CD4-positive, alpha-beta T cell treated with Interleukin-1 beta for 1 hour (primary cell): ENCODE data around the gene BATF.

Experiments
- DNase-seq, 2 donors: peaks; one replicate each; pipeline ENCODE4 v3.0.0-alpha.2; 2020 to 2022

BATF gene

DNA sequence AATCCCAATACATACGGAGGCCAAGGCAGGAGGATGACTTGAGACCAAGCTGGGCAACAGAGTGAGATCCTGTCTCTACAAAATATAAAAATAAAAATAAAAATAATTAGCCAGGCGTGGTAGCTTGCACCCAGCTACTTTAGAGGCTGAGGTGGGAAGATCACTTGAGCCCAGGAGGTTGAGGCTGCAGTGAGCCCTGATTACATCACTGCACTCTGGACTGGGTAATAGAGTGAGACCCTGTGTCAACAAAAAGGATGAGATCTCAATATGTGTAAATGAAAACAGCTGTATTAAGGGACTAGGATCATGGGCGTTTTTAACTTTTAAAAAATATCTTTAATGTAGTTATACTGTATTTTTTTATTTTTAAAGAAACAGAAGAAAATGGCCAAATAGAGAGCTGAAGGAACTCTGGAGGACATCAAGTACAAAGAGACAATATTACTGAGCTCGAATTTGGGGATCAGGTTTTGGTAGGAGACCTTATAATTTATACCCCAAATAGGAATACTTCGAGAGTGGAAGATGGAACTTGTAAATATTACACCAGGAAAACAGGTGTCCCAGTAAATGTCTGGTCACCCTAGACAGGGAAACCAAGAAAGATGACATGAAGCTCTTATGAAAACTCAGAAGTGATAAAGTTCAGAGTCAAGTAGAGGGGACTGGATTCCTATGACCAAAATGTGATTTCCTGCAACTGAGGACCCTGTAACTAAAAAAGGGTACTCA is 13.1 kb downstream of the BATF start:
- no peak for DNase-seq

DNA sequence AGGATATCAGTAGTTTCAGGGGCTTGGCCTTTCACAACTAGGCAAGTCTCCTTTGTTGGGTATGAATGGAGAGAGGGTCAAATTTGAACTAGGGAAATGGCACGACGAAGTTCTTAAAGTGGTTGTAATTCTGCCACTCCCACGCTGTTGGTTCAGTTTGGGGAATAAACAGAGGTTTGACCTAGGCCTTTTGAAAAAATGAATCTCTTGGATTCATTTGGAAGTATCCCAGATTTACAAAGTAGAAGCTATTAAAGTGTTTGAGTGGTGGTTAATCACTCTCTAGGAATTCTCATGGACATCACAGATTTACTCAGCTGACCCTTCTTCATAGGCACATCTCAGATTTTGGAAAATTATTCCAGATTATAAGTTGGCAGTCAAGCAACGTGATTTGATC is 14.8 kb downstream of the BATF start:
- DNase-seq: no peak

DNA sequence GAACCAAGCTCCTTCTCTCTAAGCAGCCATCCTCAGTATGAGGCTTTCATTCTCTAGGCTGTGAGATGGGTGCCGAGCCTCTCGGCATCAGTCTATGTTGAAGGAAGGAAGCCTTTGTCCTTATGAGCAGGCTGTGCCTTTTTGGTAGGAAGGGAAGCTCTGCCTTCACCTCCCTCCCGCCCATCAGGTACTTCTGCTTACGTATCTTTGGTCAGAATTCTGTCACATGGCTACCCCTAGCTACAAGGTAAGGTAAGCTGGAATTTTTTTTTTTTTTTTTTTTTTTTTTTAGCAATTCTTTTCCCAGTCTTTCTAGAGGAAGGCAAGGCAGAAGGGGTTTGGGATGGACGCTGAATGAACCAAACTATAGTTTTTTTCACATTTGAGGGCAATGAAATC is 16.9 kb downstream of the BATF start:
- DNase-seq: no peak

GRCh38 chr14:75539561-75540478 is 17.6 kb downstream of the BATF start:
- DNase-seq: peak in 1 of 2 donors; percentile 64

DNA sequence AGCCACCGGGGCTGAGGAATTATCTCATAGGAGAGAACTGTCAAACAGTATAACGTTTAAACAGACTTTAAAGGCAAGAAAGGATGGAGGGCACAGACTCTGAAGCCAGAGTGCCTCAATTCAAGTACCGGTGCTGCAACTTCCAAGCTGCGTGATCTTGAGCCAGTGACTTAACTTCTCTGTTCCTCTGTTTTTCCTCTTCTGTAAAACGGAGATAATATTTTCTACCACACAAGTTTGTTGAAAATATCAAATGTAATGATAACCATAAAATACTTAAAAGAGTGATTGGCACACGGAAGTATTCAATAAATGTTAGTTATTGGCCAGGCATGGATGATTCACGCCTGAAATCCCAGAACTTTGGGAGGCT is 18.2 kb downstream of the BATF start:
- DNase-seq: no peak

GRCh38 chr14:75542588-75543091 is 20.4 kb downstream of the BATF start:
- peak; percentile 79 to 82 for DNase-seq

GRCh38 chr14:75543253-75543652 is 21.0 kb downstream of the BATF start:
- DNase-seq: peak in 1 of 2 donors; percentile 38

GRCh38 chr14:75543786-75544185 is 21.5 kb downstream of the BATF start:
- no peak for DNase-seq

GRCh38 chr14:75545907-75546306 is 23.6 kb downstream of the BATF start:
- no peak for DNase-seq

DNA sequence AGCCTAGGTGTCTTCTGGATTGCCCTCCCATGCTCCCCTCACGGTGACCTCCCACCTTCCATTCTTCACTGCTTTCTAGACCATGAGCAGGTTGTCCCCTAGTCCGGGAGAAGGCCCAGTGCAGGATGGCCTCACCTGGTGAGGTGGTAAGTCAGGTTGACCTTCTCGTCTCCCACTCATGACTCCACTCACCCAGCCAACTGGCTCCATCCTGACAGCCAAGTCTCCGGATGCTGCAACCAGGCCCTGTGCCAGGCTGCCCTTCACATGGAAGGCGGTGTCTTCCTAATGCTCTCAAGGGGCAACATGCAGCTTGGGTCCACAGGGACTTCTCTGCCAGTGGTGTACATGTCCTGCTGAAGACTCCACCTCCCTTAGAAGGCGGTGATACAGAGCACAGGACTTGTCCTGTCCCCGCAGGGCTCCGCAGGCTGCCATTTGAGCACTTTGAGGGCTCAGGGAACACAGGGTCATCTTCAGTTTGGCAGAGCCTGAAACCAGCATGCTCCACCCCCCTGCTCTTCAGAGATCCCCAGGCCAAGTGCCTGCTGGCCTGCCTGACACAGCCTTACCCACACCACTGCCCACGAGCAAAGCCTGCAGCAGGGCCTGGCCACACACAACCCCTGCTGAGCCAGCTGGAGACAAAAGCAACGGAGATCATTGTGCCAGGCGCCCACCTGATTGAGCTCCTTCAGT is 25.4 kb downstream of the BATF start:
- DNase-seq: no peak

DNA sequence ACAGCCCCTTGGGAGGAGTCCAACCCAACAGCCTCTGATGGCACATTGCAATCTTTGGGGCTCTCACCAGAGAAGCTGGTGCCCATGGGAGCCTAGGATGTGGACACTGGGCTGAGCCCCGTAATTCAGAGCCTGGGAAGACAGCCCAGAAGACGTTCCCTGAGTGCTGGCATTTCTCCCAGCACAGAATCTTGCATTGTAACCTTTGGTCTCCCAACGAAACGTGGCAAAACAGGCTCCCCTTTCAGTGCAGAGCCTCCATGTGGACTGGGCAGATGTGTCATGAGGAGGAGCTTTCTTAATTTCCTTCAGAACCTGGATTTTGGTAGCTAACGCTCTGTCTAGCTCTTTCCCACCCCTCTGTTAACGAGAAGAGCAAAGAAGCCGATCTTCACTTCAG is 26.3 kb downstream of the BATF start:
- DNase-seq: no peak

GRCh38 chr14:75549169-75549568 is 26.9 kb downstream of the BATF start:
- DNase-seq: no peak

- DNase-seq: no peak
These were observed 28.8 kb downstream of the BATF start for GRCh38 chr14:75551021-75551420.

DNA sequence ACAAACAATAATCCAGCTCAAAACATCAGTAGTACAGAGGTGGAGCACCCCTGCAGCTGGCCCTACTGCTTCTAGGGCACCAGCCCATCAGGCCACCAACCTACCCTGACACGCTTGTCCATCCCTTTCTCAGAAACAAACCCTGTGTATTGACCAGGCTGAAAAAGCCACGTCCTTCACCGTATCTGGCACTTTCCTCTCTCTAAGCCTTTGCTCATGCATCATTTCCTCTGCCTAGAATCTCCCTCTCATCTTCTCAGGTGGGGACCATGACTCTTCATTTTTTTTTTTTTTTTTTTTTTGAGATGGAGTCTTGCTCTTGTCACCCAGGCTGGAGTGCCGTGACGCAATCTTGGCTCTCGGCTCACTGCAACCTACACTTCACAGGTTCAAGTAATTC is 30.9 kb downstream of the BATF start:
- no peak for DNase-seq

- DNase-seq: no peak
These were observed 31.6 kb downstream of the BATF start for GRCh38 chr14:75553761-75554364.

- DNase-seq: no peak
These were observed 32.2 kb downstream of the BATF start for GRCh38 chr14:75554482-75554881.

DNA sequence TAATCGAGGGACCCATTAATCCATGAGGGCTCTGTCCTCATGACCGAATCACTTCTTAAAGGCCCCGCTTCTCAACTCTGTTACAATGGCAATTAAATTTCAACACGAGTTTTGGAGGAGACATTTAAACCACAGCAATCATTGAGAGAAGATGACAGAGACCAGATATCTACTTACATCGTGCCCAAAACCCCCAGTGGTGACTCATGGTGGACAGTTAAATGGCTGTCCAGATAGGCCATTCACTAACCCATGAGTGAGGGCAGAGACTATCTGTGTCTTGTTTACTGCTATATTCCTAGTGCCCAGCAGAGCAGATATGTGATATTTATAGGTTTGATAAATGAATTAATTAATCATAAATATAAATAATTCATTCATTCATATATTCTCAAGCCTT is 36.2 kb downstream of the BATF start:
- DNase-seq: no peak

DNA sequence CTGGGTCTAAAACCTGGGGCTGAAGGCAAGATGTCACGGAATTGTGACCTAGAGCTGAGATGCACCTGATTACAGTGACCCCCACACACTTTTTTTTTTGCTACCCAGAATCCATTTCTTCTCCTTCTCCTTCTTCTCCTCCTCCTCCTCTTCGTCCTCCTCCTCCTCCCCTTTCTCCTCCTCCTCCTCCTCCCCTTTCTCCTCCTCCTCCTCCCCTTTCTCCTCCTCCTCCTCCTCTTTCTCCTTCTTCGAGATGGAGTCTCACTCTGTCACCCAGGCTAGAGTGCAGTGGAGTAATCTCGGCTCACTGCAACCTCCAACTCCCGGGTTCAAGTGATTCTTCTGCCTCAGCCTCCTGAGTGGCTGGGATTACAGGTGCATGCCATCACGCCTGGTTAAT is 36.8 kb downstream of the BATF start:
- no peak for DNase-seq

- DNase-seq: no peak
These were observed 37.4 kb downstream of the BATF start for GRCh38 chr14:75559451-75560222.

DNA sequence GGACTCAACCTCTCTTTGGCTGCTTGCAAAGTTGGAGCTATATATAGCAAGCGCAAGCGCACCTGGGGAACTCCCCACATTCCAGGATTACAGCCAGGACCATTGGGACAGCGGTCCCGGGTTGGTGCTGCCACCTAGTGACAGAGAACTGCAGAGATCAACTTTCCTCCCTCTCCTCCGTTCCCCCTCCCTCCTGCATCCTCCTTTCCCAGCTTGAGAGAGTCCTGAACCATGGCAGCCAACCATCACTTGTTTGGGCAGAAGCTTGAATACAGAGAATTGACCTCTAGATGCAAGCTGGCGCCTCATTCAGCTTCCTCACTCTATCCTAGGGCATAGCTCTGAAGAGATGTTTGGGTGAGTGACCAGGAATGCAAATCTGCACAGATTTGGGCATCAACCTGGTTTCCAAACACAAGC is 38.8 kb downstream of the BATF start:
- DNase-seq: peak; percentile 40 to 58

DNA sequence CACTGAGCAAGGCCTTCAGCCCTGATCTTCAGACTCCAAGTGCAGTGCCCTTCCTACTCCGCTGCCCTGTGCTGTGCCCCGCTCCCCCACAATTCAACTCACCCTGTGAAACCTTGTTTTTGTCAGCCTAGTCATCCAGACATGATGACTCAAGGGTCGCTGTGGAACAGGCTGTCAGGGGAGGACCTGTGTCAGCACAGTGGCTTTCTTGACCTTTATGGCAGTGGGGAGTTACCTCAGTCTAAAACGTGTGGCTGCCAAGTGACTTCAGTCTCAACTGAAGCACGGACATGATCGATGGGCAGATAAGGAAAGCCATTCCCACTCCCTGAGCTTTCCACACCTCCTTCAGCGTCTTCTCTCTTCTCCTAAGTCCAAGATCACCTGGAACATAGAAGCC is 39.8 kb downstream of the BATF start:
- DNase-seq: no peak

DNA sequence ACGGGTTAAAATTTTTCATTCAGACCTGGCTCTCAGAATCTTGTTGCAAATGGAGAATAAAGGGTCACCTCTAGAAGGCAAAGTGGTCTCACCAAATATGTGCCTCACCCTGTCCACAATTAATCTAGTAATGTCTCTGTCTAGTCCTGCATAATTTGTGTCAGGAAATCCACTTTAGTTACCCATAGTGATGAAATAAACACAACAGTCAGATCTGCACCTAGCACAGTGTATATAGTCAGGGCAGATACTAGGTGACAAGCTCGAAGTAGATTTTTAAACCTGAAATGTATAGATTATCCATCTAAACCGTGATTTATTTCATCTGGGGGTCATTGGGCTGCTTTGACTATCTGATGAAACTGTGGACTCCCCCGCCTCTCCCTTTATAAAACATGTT is 40.2 kb downstream of the BATF start:
- DNase-seq: no peak
